Caco-2 (cell line): ENCODE results near the gene BPIFB6. TPM values are rescaled to one million over a fixed set of nuclear protein-coding genes. Genes with fewer than 3 reads are reported as not detected.

ENCODE experiments used
- BruUV-seq: library from RNA; stranded (reverse); fragments of 400-500 nt; replicated peaks from 2 replicates; lab custom pipeline; 2021; lab: Mats Ljungman, UMichigan
- CTCF ChIA-PET: fragments of 300-600 bp; sonication (Branson Sonifier 250); formaldehyde crosslinking; loops from one replicate; lab custom pipeline; 2022; ENCODE audit warnings: antibody characterized with exemption; lab: Charles Lee
- POLR2A ChIA-PET: fragments of 300-600 bp; sonication (Branson Sonifier 250); formaldehyde crosslinking; loops from one replicate; lab custom pipeline; 2022; ENCODE audit warnings: antibody characterized with exemption; lab: Charles Lee
- DNase-seq, 2 experiments: peaks; one replicate each; pipeline versions ENCODE4 v3.0.0 to v3.0.0-alpha.2; 2020 to 2022
- H3K27me3 ChIP-seq: replicated peaks from 2 replicates; pipeline ENCODE4 v1.6.0; 2011; ENCODE audit warnings: low read length; ENCODE audit not compliant: control insufficient read depth, insufficient read depth
- H3K36me3 ChIP-seq: 2 replicates; pipeline ENCODE4 v1.5.1; 2011; ENCODE audit warnings: low read length; ENCODE audit not compliant: control insufficient read depth, insufficient read depth
- H3K4me1 ChIP-seq: fragments of 250-450 bp; sonication (Bioruptor Pico); 2 replicates; pipeline ENCODE4 v1.5.1; 2020; ENCODE audit warnings: mild to moderate bottlenecking
- H3K4me3 ChIP-seq: 2 replicates; pipeline ENCODE4 v1.5.1; 2011; ENCODE audit warnings: low read depth, mild to moderate bottlenecking, control low read depth, low read length
- H3K9me3 ChIP-seq: fragments of 250-450 bp; sonication (Bioruptor Pico); 2 replicates; pipeline ENCODE4 v1.5.1; 2020; ENCODE audit warnings: mild to moderate bottlenecking, moderate library complexity
- H3K27ac Mint-ChIP-seq: one replicate; pipeline ENCODE4 v1.8.0; 2022; ENCODE audit warnings: mixed read lengths; ENCODE audit not compliant: unreplicated experiment
- H3K27me3 Mint-ChIP-seq: one replicate; pipeline ENCODE4 v1.8.0; 2022; ENCODE audit warnings: mixed read lengths; ENCODE audit not compliant: insufficient read depth, unreplicated experiment
- H3K36me3 Mint-ChIP-seq: one replicate; pipeline ENCODE4 v1.8.0; 2022; ENCODE audit warnings: mild to moderate bottlenecking, mixed read lengths; ENCODE audit not compliant: insufficient read depth, unreplicated experiment
- H3K4me1 Mint-ChIP-seq: one replicate; pipeline ENCODE4 v1.8.0; 2022; ENCODE audit warnings: low read depth, mixed read lengths; ENCODE audit not compliant: unreplicated experiment
- H3K4me3 Mint-ChIP-seq: one replicate; pipeline ENCODE4 v1.8.0; 2022; ENCODE audit warnings: mild to moderate bottlenecking, moderate library complexity, mixed read lengths; ENCODE audit not compliant: unreplicated experiment
- H3K9me3 Mint-ChIP-seq: one replicate; pipeline ENCODE4 v1.8.0; 2022; ENCODE audit warnings: mixed read lengths; ENCODE audit not compliant: unreplicated experiment
- CTCF ChIP-seq, 2 experiments: fragments of 200-600 bp in 1 of 2; IDR thresholded peaks; 1 replicate in 1 of 2; 2 replicates in 1 of 2; pipeline versions ENCODE4 v1.5.1 to v1.8.0; 2011 to 2022; ENCODE audit warnings: antibody characterized with exemption in 1 of 2, control low read depth in 1 of 2, inconsistent platforms in 1 of 2, low read depth in 1 of 2, low read length in 1 of 2, mild to moderate bottlenecking in 1 of 2, moderate library complexity in 1 of 2; ENCODE audit not compliant: insufficient read depth in 1 of 2, severe bottlenecking in 1 of 2, unreplicated experiment in 1 of 2
- intact Hi-C: fragments of 100-400 bp; cut with micrococcal nuclease; formaldehyde crosslinking; loops from one replicate; pipeline ENCODE4 v1.10.0; 2022; ENCODE audit not compliant: unreplicated experiment
- total RNA-seq: library from RNA; stranded (reverse); gene quantifications from 2 replicates; pipeline ENCODE4 v1.2.3, GENCODE V29; 2022

Gene BPIFB6
- total RNA-seq, 1 experiment from 2014 or later, result not detected

- H3K36me3 ChIP-seq, result no peaks in the 10 kb centered on the region
- H3K9me3 ChIP-seq, result no peaks in the 10 kb centered on the region
- H3K4me3 Mint-ChIP-seq, result no peak overlapping the region
- no peaks in the 10 kb centered on the region for H3K4me1 ChIP-seq
- CTCF ChIA-PET, result no interaction called here
- POLR2A ChIA-PET, result no interaction called here
- no peaks in the 10 kb centered on the region for H3K36me3 Mint-ChIP-seq
- H3K27me3 Mint-ChIP-seq, result peaks cover 8% of the 10 kb centered on the region
- intact Hi-C loops, result no loop called here
- TF ChIP-seq CTCF (IDR thresholded peaks at IDR 0.05; ENCODE audit: insufficient read depth in 1 of 2, low read depth in 1 of 2, low read length in 1 of 2, severe bottlenecking in 1 of 2, unreplicated experiment in 1 of 2), result no peak
- no TSS peak for BruUV-seq
- no peaks in the 10 kb centered on the region for H3K9me3 Mint-ChIP-seq
- H3K4me3 ChIP-seq, result no peak overlapping the region
- no peak for DNase-seq
- H3K27me3 ChIP-seq, result no peaks in the 10 kb centered on the region; the same call in 1 of the 2 replicates
- H3K27ac Mint-ChIP-seq, result no peak overlapping the region
- H3K4me1 Mint-ChIP-seq, result no peaks in the 10 kb centered on the region
Observed at GRCh38 chr20:33092361-33092760, 60.9 kb downstream of the BPIFB6 start.

DNA sequence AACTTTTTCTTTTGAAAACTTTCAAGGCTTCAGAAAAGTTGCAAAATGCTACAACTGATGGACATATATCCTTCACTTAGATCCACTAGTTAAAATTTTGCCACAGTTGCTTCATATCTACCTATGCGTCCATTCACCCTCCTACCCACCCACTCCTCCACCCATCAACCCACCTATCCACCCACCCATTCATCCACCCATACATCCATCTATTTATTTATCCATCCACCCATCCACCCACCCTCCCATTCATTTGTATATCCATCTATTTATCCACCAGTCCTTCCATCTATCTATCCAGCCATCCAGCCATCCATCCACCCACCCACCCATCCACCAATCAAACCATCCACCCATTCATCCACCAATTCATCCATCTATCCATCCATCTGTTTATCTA, 61.6 kb downstream of the BPIFB6 start:
- Histone ChIP-seq H3K27me3 (no peaks in the 10 kb centered on the region; the same call in 1 of the 2 replicates), H3K36me3 (no peaks in the 10 kb centered on the region), H3K4me1 (no peaks in the 10 kb centered on the region), H3K4me3 (no peak overlapping the region), H3K9me3 (no peaks in the 10 kb centered on the region)
- no TSS peak for BruUV-seq
- Mint-ChIP-seq H3K9me3 (no peaks in the 10 kb centered on the region), H3K27ac (no peak overlapping the region), H3K27me3 (peaks cover 8% of the 10 kb centered on the region), H3K4me1 (no peaks in the 10 kb centered on the region), H3K36me3 (no peaks in the 10 kb centered on the region), H3K4me3 (no peak overlapping the region)
- no peak for TF ChIP-seq CTCF (IDR thresholded peaks at IDR 0.05; ENCODE audit: insufficient read depth in 1 of 2, low read depth in 1 of 2, low read length in 1 of 2, severe bottlenecking in 1 of 2, unreplicated experiment in 1 of 2)
- ChIA-PET CTCF (no interaction called here), POLR2A (no interaction called here)
- intact Hi-C loops, result no loop called here
- no peak for DNase-seq

GRCh38 chr20:33093582-33093981, 62.1 kb downstream of the BPIFB6 start:
- intact Hi-C loops, result no loop called here
- H3K4me3 ChIP-seq, result no peak overlapping the region
- no peak for DNase-seq
- no peaks in the 10 kb centered on the region; the same call in 1 of the 2 replicates for H3K27me3 ChIP-seq
- H3K4me3 Mint-ChIP-seq, result no peak overlapping the region
- H3K36me3 ChIP-seq, result no peaks in the 10 kb centered on the region
- CTCF ChIA-PET, result interaction anchor here (1.3 to 2.1 kb wide), 2 partner anchors 12 to 192 kb away, joined by 3 to 7 read pairs; no protein-coding TSS in a partner anchor
- BruUV-seq, result no TSS peak
- no peaks in the 10 kb centered on the region for H3K4me1 ChIP-seq
- no peaks in the 10 kb centered on the region for H3K36me3 Mint-ChIP-seq
- TF ChIP-seq CTCF (IDR thresholded peaks at IDR 0.05; ENCODE audit: insufficient read depth in 1 of 2, low read depth in 1 of 2, low read length in 1 of 2, severe bottlenecking in 1 of 2, unreplicated experiment in 1 of 2), result no peak
- no peaks in the 10 kb centered on the region for H3K9me3 ChIP-seq
- peaks cover 8% of the 10 kb centered on the region for H3K27me3 Mint-ChIP-seq
- no peaks in the 10 kb centered on the region for H3K9me3 Mint-ChIP-seq
- H3K27ac Mint-ChIP-seq, result no peak overlapping the region
- no peaks in the 10 kb centered on the region for H3K4me1 Mint-ChIP-seq
- POLR2A ChIA-PET, result no interaction called here

Other genes starting within 250 kb of the BPIFB6 start
- 321 and 336 TPM in 2 replicates for gene MAPRE1, start 211.7 kb upstream of the BPIFB6 start, total RNA-seq
- gene EFCAB8, start 172.7 kb upstream of the BPIFB6 start, total RNA-seq, result 1.8 and 2.0 TPM in 2 replicates
- not detected in 2 replicates for gene SUN5, start 27.2 kb upstream of the BPIFB6 start, total RNA-seq
- gene BPIFB2, start 23.9 kb upstream of the BPIFB6 start, total RNA-seq, result not detected in 2 replicates
- gene BPIFB3, start 22.3 kb downstream of the BPIFB6 start, total RNA-seq, result not detected in 2 replicates
- gene BPIFB4, start 48.0 kb downstream of the BPIFB6 start, total RNA-seq, result not detected in 2 replicates
- gene BPIFA2, start 136.5 kb downstream of the BPIFB6 start, total RNA-seq, result not detected in 2 replicates
- not detected in 2 replicates for gene BPIFA3, start 185.7 kb downstream of the BPIFB6 start, total RNA-seq
- not detected in 2 replicates for gene BPIFA1, start 204.3 kb downstream of the BPIFB6 start, total RNA-seq